ENCODE data around the gene MAPK8. TPM values are rescaled to one million over a fixed set of nuclear protein-coding genes. Genes with fewer than 3 reads are reported as not detected.

Gene MAPK8
- total and polyA plus RNA-seq, 12 donors, result 7.4 to 41.9 (median 30.0) TPM

GRCh38 chr10:48391994-48392393 is 85.5 kb downstream of the MAPK8 start:
- WGBS, 2 donors, result 87 to 90% methylated on average over 3 of the region's 3 CpGs
- no peak for TF ChIP-seq CTCF (IDR thresholded peaks at IDR 0.05)
- Histone ChIP-seq H3K9me3 (no peaks in the 10 kb centered on the region), H3K4me1 (peaks cover 0 to 39% (median 31%) of the 10 kb centered on the region in 9 donors), H3K4me3 (no peak overlapping the region), H3K27ac (no peak overlapping the region), H3K27me3 (no peaks in the 10 kb centered on the region), H3K36me3 (no peaks in the 10 kb centered on the region)
- ATAC-seq (no peak), DNase-seq (no peak)
- intact Hi-C loops (cut with DNase I), result no loop called here

- H3K36me3 ChIP-seq, result peaks cover 0 to 2% (median 0%) of the 10 kb centered on the region in 9 donors
- H3K27ac ChIP-seq, result no peak overlapping the region
- peaks cover 0 to 30% (median 15%) of the 10 kb centered on the region in 9 donors for H3K4me1 ChIP-seq
- H3K27me3 ChIP-seq, result no peaks in the 10 kb centered on the region
- DNase-seq, result no peak
- no peak for ATAC-seq
- H3K9me3 ChIP-seq, result no peaks in the 10 kb centered on the region
- WGBS, 2 donors, result 93% methylated on average over 4 of the region's 4 CpGs
- TF ChIP-seq CTCF (IDR thresholded peaks at IDR 0.05), result no peak
- H3K4me3 ChIP-seq, result no peak overlapping the region
- intact Hi-C loops (cut with DNase I), result no loop called here
These were observed 91.8 kb downstream of the MAPK8 start for GRCh38 chr10:48398261-48398660.

DNA sequence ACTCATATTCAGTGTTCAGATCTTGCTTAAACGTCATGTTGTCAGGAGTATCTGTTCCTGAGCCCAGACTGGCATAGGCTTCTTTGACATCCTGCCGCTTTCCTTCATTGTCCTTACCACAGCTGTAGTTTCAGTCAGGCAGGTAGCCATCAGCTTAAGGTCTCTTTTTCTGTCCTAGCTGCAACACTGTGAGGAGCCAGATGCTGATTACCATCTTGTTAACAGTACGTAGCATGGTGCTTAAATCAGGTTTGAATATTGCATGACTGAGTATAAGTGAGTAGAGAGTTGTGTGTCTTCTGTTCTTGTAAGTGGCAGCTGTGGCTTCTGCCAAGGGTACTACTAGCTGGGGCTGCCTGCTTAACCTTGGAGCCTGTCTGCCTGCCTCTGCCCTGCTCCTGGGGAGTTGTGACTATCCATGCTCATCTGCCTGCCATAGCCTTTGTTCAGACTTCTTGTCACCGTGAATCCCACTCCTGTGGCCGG is 92.6 kb downstream of the MAPK8 start:
- no peak for DNase-seq
- Histone ChIP-seq H3K27me3 (no peaks in the 10 kb centered on the region), H3K4me1 (peaks cover 0 to 30% (median 15%) of the 10 kb centered on the region in 9 donors), H3K9me3 (no peaks in the 10 kb centered on the region), H3K4me3 (no peak overlapping the region), H3K27ac (no peak overlapping the region), H3K36me3 (peaks cover 0 to 2% (median 0%) of the 10 kb centered on the region in 9 donors)
- TF ChIP-seq CTCF (IDR thresholded peaks at IDR 0.05), result no peak
- intact Hi-C loops (cut with DNase I), result no loop called here
- peak in 5 of 8 donors; percentile 26 to 50 (median 40) for ATAC-seq
- 50 to 57% methylated on average over 5 of the region's 5 CpGs for WGBS, 2 donors

- H3K4me3 ChIP-seq, result no peak overlapping the region
- no peak for TF ChIP-seq CTCF (IDR thresholded peaks at IDR 0.05)
- intact Hi-C loops (cut with DNase I), result no loop called here
- H3K36me3 ChIP-seq, result peaks cover 0 to 2% (median 0%) of the 10 kb centered on the region in 9 donors
- H3K9me3 ChIP-seq, result no peaks in the 10 kb centered on the region
- ATAC-seq (peak in 1 of 8 donors; percentile 11), DNase-seq (no peak)
- 98 to 100% methylated on average over 1 of the region's 1 CpG for WGBS, 2 donors
- no peaks in the 10 kb centered on the region for H3K27me3 ChIP-seq
- H3K27ac ChIP-seq, result no peak overlapping the region
- H3K4me1 ChIP-seq, result peaks cover 0 to 30% (median 17%) of the 10 kb centered on the region in 9 donors
These were observed 93.1 kb downstream of the MAPK8 start for GRCh38 chr10:48399551-48399950.
